ENCODE measurements around the gene WASF1. TPM values are rescaled to one million over a fixed set of nuclear protein-coding genes. Genes with fewer than 3 reads are reported as not detected.

The WASF1 gene
- total and polyA plus RNA-seq, 2 donors (not counting 3 experiments of a cell fraction or from before 2014, with no cell fraction given) = 20.9 to 27.5 TPM

- H2AFZ ChIP-seq (ENCODE audit: low read depth, low read length) = no peak overlapping the region
- intact Hi-C loops (cut with micrococcal nuclease) = loop anchor here (1.0 kb wide), 2 partner anchors 84 to 293 kb away; partner anchors contain the start of gene CDC40
- peak; percentile 25 for DNase-seq (ENCODE audit: low read depth, low spot score)
Observed at GRCh38 chr6:110095935-110096334, 83.5 kb downstream of the WASF1 start.

GRCh38 chr6:110095101-110095500, 84.4 kb downstream of the WASF1 start:
- dilution Hi-C loops (cut with MboI; ENCODE audit: extremely low pct_ligation_motif_present, low sequenced_read_pairs) = no loop called here
- CTCF ChIA-PET = interaction anchor here (0.6 to 3.4 kb wide), 8 partner anchors 15 to 317 kb away, joined by 3 to 13 read pairs (median 4); no protein-coding TSS in a partner anchor
- peak; percentile 93 for DNase-seq (ENCODE audit: low read depth, low spot score)

More at GRCh38 chr6:110095935-110096334, 83.5 kb downstream of the WASF1 start:
- FAIRE-seq = no peak
- Histone ChIP-seq H3K4me3 (replicated peaks in 1 of 3; ENCODE audit: insufficient read depth in 1 of 3, low read depth in 1 of 3, low read length in 3 of 3) (no peak overlapping the region), H3K9me3 (replicated peaks; ENCODE audit: control insufficient read depth, insufficient read depth, low read length) (no peaks in the 10 kb centered on the region), H3K27me3 (ENCODE audit: control insufficient read depth in 2 of 2, insufficient read depth in 2 of 2, low read length in 2 of 2) (no peaks in the 10 kb centered on the region), H3K36me3 (ENCODE audit: control insufficient read depth in 2 of 2, extremely low read depth in 1 of 2, insufficient read depth in 2 of 2, low read length in 2 of 2) (no peaks in the 10 kb centered on the region), H3K79me2 (ENCODE audit: control insufficient read depth, insufficient read depth, low read length) (no peaks in the 10 kb centered on the region), H4K20me1 (replicated peaks; ENCODE audit: control insufficient read depth, extremely low read depth, insufficient read depth, low read length) (no peaks in the 10 kb centered on the region), H3K4me1 (ENCODE audit: control insufficient read depth, extremely low read depth, insufficient read depth, low read length) (peaks cover 36% of the 10 kb centered on the region), H3K9me1 (replicated peaks; ENCODE audit: control insufficient read depth, extremely low read depth, insufficient read depth, low read length) (no peaks in the 10 kb centered on the region), H3K27ac (ENCODE audit: insufficient read depth, low read depth, low read length) (peak overlapping the region; percentile 73), H3K9ac (replicated peaks; ENCODE audit: extremely low read depth, insufficient read depth, low read length) (no peak overlapping the region), H3K4me2 (ENCODE audit: insufficient read depth, low read length) (no peak overlapping the region)
- TF ChIP-seq POLR2A (IDR thresholded peaks at IDR 0.05; ENCODE audit: low read depth, low read length) (no peak), FOS (IDR thresholded peaks at IDR 0.05; ENCODE audit: borderline replicate concordance, insufficient read depth, low read length) (no peak), JUN (IDR thresholded peaks at IDR 0.05; ENCODE audit: borderline replicate concordance, insufficient read depth, insufficient read length, low read depth) (no peak), GATA2 (IDR thresholded peaks at IDR 0.05; ENCODE audit: insufficient read depth, insufficient read length, low read depth, low read length) (no peak), MYC (IDR thresholded peaks at IDR 0.05; ENCODE audit: low read depth, low read length) (no peak), EZH2 (IDR thresholded peaks at IDR 0.05; ENCODE audit: borderline replicate concordance, low read depth, low read length, severe bottlenecking) (no peak), MAX (IDR thresholded peaks at IDR 0.05; ENCODE audit: insufficient read depth, insufficient read length) (no peak)
- dilution Hi-C loops (cut with MboI; ENCODE audit: extremely low pct_ligation_motif_present, low sequenced_read_pairs) = no loop called here
- ChIA-PET POLR2A (interaction anchor here (1.4 kb wide), 1 partner anchor 84 kb away, joined by 3 read pairs; the partner anchor contains the start of gene WASF1), CTCF (interaction anchor here (0.9 to 3.4 kb wide), 6 partner anchors 11 to 294 kb away, joined by 3 to 13 read pairs (median 6); no protein-coding TSS in a partner anchor)
- BruUV-seq (replicated peaks) = no TSS peak

More at GRCh38 chr6:110095101-110095500, 84.4 kb downstream of the WASF1 start:
- peak; percentile 66 for FAIRE-seq
- TF ChIP-seq POLR2AphosphoS5 (IDR thresholded peaks at IDR 0.05; ENCODE audit: insufficient read depth, low read depth, low read length) = peak; percentile 34
- no peak for TF ChIP-seq CTCF (IDR thresholded peaks at IDR 0.05; ENCODE audit: extremely low read depth in 1 of 2, insufficient read depth in 1 of 2, low read depth in 1 of 2, low read length in 2 of 2)
- peak; percentile 81 for TF ChIP-seq GATA2 (IDR thresholded peaks at IDR 0.05; ENCODE audit: insufficient read depth, insufficient read length, low read depth, low read length)
- no peak for TF ChIP-seq FOS (IDR thresholded peaks at IDR 0.05; ENCODE audit: borderline replicate concordance, insufficient read depth, low read length)
- no peak for TF ChIP-seq POLR2A (IDR thresholded peaks at IDR 0.05; ENCODE audit: low read depth, low read length)
- TF ChIP-seq JUN (IDR thresholded peaks at IDR 0.05; ENCODE audit: borderline replicate concordance, insufficient read depth, insufficient read length, low read depth) = peak; percentile 35
- intact Hi-C loops (cut with micrococcal nuclease) = loop anchor here (1.0 kb wide), 2 partner anchors 85 to 294 kb away; partner anchors contain the start of gene CDC40
- Histone ChIP-seq H3K4me2 (ENCODE audit: insufficient read depth, low read length) (no peak overlapping the region), H3K9me1 (replicated peaks; ENCODE audit: control insufficient read depth, extremely low read depth, insufficient read depth, low read length) (no peaks in the 10 kb centered on the region), H3K9ac (replicated peaks; ENCODE audit: extremely low read depth, insufficient read depth, low read length) (peak overlapping the region; percentile 43), H3K27ac (ENCODE audit: insufficient read depth, low read depth, low read length) (peak overlapping the region; percentile 80), H3K4me3 (replicated peaks in 1 of 3; ENCODE audit: insufficient read depth in 1 of 3, low read depth in 1 of 3, low read length in 3 of 3) (no peak overlapping the region), H3K27me3 (ENCODE audit: control insufficient read depth in 2 of 2, insufficient read depth in 2 of 2, low read length in 2 of 2) (no peaks in the 10 kb centered on the region), H3K36me3 (ENCODE audit: control insufficient read depth in 2 of 2, extremely low read depth in 1 of 2, insufficient read depth in 2 of 2, low read length in 2 of 2) (no peaks in the 10 kb centered on the region), H3K79me2 (ENCODE audit: control insufficient read depth, insufficient read depth, low read length) (no peaks in the 10 kb centered on the region), H3K9me3 (replicated peaks; ENCODE audit: control insufficient read depth, insufficient read depth, low read length) (no peaks in the 10 kb centered on the region), H4K20me1 (replicated peaks; ENCODE audit: control insufficient read depth, extremely low read depth, insufficient read depth, low read length) (no peaks in the 10 kb centered on the region), H2AFZ (ENCODE audit: low read depth, low read length) (no peak overlapping the region), H3K4me1 (ENCODE audit: control insufficient read depth, extremely low read depth, insufficient read depth, low read length) (peaks cover 36% of the 10 kb centered on the region)
- POLR2A ChIA-PET = interaction anchor here (1.2 kb wide), 1 partner anchor 779 kb away, joined by 5 read pairs; the partner anchor contains the start of gene AMD1
- BruUV-seq (replicated peaks) = no TSS peak
